Ovary (tissue), 3 donors: ENCODE data around the gene NEO1.

Experiments
- CTCF ChIP-seq, 3 donors: fragments of 450-650 bp in 2 of 3; fragments of 200-600 bp in 1 of 3; IDR thresholded peaks; one replicate each; pipeline versions ENCODE4 v1.5.1 to v1.8.0; 2016 to 2022; ENCODE audit warnings: antibody characterized with exemption in 3 of 3, mild to moderate bottlenecking in 1 of 3
- EP300 ChIP-seq: sonication (generic); formaldehyde crosslinking; IDR thresholded peaks from one replicate; pipeline ENCODE4 v1.6.1; 2017; ENCODE audit warnings: antibody characterized with exemption
- POLR2A ChIP-seq: fragments of 450-650 bp; IDR thresholded peaks from one replicate; pipeline ENCODE4 v1.6.1; 2017; ENCODE audit warnings: antibody characterized with exemption, mild to moderate bottlenecking, moderate library complexity
- donor health status: DM: no; HTN: no; CAD: no.

GRCh38 chr15:73079565-73079964 is 27.3 kb downstream of the NEO1 start:
- no peak for TF ChIP-seq CTCF (IDR thresholded peaks at IDR 0.05)
- TF ChIP-seq POLR2A = no peak
- no peak for TF ChIP-seq EP300
